Trophoblast cell (in vitro differentiated cells and primary cell): ENCODE results near the gene TMPRSS7.

Experiments used
- DNase-seq, 2 donors: peaks; one replicate each; pipeline ENCODE4 v3.0.0-alpha.2; 2016
- H2AFZ ChIP-seq: 2 replicates; pipeline ENCODE4 v1.6.1; 2013; ENCODE audit warnings: low read length, moderate library complexity, mild to moderate bottlenecking; ENCODE audit not compliant: insufficient read depth, poor library complexity
- H2AK5ac ChIP-seq: 2 replicates; pipeline ENCODE4 v1.6.1; 2013; ENCODE audit warnings: mild to moderate bottlenecking, low read length
- H2BK120ac ChIP-seq: 2 replicates; pipeline ENCODE4 v1.6.1; 2013; ENCODE audit warnings: low read length, mild to moderate bottlenecking, moderate library complexity; ENCODE audit not compliant: insufficient read depth, poor library complexity
- H2BK12ac ChIP-seq: 2 replicates; pipeline ENCODE4 v1.6.1; 2013; ENCODE audit warnings: mild to moderate bottlenecking, low read length, moderate library complexity
- H2BK5ac ChIP-seq: 2 replicates; pipeline ENCODE4 v1.6.1; 2013; ENCODE audit warnings: low read length, low read depth, moderate library complexity, mild to moderate bottlenecking; ENCODE audit not compliant: poor library complexity
- H3K14ac ChIP-seq: 2 replicates; pipeline ENCODE4 v1.6.1; 2013; ENCODE audit warnings: mild to moderate bottlenecking, low read length
- H3K18ac ChIP-seq: 2 replicates; pipeline ENCODE4 v1.6.1; 2013; ENCODE audit warnings: mild to moderate bottlenecking, low read length
- H3K23ac ChIP-seq: 2 replicates; pipeline ENCODE4 v1.6.1; 2013; ENCODE audit warnings: low read length
- H3K27ac ChIP-seq: 2 replicates; pipeline ENCODE4 v1.5.1; 2013; ENCODE audit warnings: low read depth, mild to moderate bottlenecking, inconsistent platforms, low read length, moderate library complexity
- H3K27me3 ChIP-seq: 2 replicates; pipeline ENCODE4 v1.6.1; 2013; ENCODE audit warnings: inconsistent platforms, mild to moderate bottlenecking, low read length, moderate library complexity; ENCODE audit not compliant: insufficient read depth
- H3K36me3 ChIP-seq, 2 experiments: 1 replicate in 1 of 2; 2 replicates in 1 of 2; pipeline ENCODE4 v1.6.1; 2013; ENCODE audit warnings: low read length in 2 of 2, mild to moderate bottlenecking in 2 of 2, moderate library complexity in 1 of 2; ENCODE audit not compliant: insufficient read depth in 2 of 2, control insufficient read depth in 1 of 2
- H3K4ac ChIP-seq: 2 replicates; pipeline ENCODE4 v1.6.1; 2013; ENCODE audit warnings: low read depth, mild to moderate bottlenecking, low read length, moderate library complexity
- H3K4me1 ChIP-seq, 2 experiments: 1 replicate in 1 of 2; 2 replicates in 1 of 2; pipeline ENCODE4 v1.6.1; 2013; ENCODE audit warnings: low read length in 2 of 2, mild to moderate bottlenecking in 2 of 2, moderate library complexity in 1 of 2; ENCODE audit not compliant: insufficient read depth in 2 of 2, control insufficient read depth in 1 of 2
- H3K4me2 ChIP-seq: 2 replicates; pipeline ENCODE4 v1.6.1; 2013; ENCODE audit warnings: inconsistent platforms, mild to moderate bottlenecking, low read length, moderate library complexity
- H3K4me3 ChIP-seq: 2 replicates; pipeline ENCODE4 v1.5.1; 2013; ENCODE audit warnings: mild to moderate bottlenecking, low read depth, low read length, inconsistent platforms
- H3K79me1 ChIP-seq: one replicate; pipeline ENCODE4 v1.6.1; 2013; ENCODE audit warnings: low read length
- H3K79me2 ChIP-seq: 2 replicates; pipeline ENCODE4 v1.6.1; 2013; ENCODE audit warnings: low read length, mild to moderate bottlenecking; ENCODE audit not compliant: control insufficient read depth, insufficient read depth, poor library complexity
- H3K9ac ChIP-seq: 2 replicates; pipeline ENCODE4 v1.6.1; 2013; ENCODE audit warnings: mild to moderate bottlenecking, low read length
- H3K9me3 ChIP-seq: 2 replicates; pipeline ENCODE4 v1.6.1; 2013; ENCODE audit warnings: low read depth, mild to moderate bottlenecking, control low read depth, inconsistent platforms, low read length; ENCODE audit not compliant: insufficient read depth
- H4K12ac ChIP-seq: 2 replicates; pipeline ENCODE4 v1.6.1; 2013; ENCODE audit warnings: low read depth, mild to moderate bottlenecking, low read length, moderate library complexity
- H4K8ac ChIP-seq: 2 replicates; pipeline ENCODE4 v1.6.1; 2013; ENCODE audit warnings: low read depth, mild to moderate bottlenecking, low read length, moderate library complexity
- H4K91ac ChIP-seq: one replicate; pipeline ENCODE4 v1.6.1; 2013; ENCODE audit warnings: low read depth, mild to moderate bottlenecking, low read length, moderate library complexity
- WGBS: extraction: QIAGEN DNeasy Blood & Tissue Kit; methylation state at CpG from one replicate; pipeline ENCODE4 v1.1.7; 2013; ENCODE audit warnings: missing lambda C conversion rate; ENCODE audit not compliant: insufficient read length, insufficient coverage; ENCODE audit errors: extremely low coverage; 5-methylcytosine and 5-hydroxymethylcytosine counted together

TMPRSS7 gene

DNA sequence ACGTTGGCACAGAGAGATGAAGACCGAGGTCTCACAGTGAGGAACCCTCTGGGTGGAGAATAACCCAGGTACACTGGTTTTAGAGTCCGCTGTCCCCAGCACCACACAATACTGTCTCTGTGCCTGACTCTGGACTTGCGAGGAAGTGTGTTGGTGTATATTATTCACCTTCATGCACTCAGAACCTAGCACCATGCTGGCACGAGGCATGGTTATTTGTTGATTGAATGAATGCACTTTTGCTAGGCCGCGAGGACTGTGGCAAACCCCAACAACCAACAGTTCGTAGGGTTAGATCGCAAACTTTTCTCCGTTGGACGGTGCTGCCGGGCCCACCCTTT lies 51.2 kb downstream of the TMPRSS7 start:
- no peaks in the 10 kb centered on the region for H3K79me2 ChIP-seq
- H3K9ac ChIP-seq = no peak overlapping the region
- H3K14ac ChIP-seq = no peak overlapping the region
- no peak overlapping the region for H3K23ac ChIP-seq
- no peak overlapping the region for H4K91ac ChIP-seq
- peak overlapping the region; percentile 20 for H3K18ac ChIP-seq
- H4K8ac ChIP-seq = peak overlapping the region; percentile 63
- no peak overlapping the region for H3K4ac ChIP-seq
- peaks cover 2% of the 10 kb centered on the region for H3K79me1 ChIP-seq
- WGBS = no CpG with 5 or more reads among the region's 12 CpGs
- no peaks in the 10 kb centered on the region for H3K9me3 ChIP-seq
- peak overlapping the region; percentile 72 for H3K4me3 ChIP-seq
- peak overlapping the region; percentile 9 for H3K27ac ChIP-seq
- peaks cover 15 to 23% of the 10 kb centered on the region in 2 experiments for H3K4me1 ChIP-seq
- no peak overlapping the region for H2BK5ac ChIP-seq
- H3K36me3 ChIP-seq = no peaks in the 10 kb centered on the region
- H3K4me2 ChIP-seq = peak overlapping the region; percentile 74
- H2AFZ ChIP-seq = peak overlapping the region; percentile 38
- no peaks in the 10 kb centered on the region for H3K27me3 ChIP-seq
- H2BK120ac ChIP-seq = no peak overlapping the region
- DNase-seq = no peak
- no peak overlapping the region for H4K12ac ChIP-seq
- no peak overlapping the region for H2BK12ac ChIP-seq
- no peak overlapping the region for H2AK5ac ChIP-seq

DNA sequence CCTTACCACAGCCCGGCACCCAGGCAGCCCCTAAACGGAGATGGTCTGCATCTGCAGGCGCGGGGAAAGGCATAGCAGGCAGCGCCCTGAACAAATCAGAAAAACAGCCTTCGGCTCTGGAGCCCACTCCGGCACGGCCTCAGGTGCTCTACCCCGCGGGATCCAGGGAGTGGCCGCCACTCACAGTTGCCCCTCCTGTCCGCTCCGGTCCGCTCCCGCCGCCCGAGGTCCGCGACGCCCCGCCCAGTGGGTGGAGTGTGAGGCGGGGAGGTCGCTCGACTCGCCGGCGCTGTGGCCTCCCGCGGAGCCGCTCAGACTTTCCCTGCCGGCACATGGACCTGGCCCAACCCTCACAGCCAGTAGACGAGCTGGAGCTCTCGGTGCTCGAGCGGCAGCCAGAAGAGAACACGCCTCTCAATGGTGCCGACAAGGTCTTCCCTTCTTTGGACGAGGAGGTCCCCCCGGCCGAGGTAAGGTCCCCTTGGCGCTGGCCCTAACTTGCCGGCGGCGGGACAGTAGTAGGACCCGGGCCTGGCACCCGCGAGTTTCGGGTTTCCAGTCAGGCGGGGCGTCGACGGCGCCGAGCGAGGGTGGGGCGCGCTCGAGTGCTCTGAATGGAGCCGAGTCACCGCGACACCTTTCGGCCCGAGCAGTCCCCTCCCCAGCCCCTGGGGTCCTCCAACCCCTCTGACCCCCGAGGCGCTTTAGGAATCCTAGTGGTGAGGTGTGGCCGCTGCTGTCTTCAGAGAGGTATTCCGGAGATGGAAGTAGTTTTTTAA lies 51.7 kb downstream of the TMPRSS7 start, which contains the start of gene C3orf52:
C3orf52 (plus strand) TSS at position 314 of the 779 bp plus-strand sequence; CDS start at position 333, 19 bp downstream.
- WGBS = no CpG with 5 or more reads among the region's 67 CpGs
- peaks cover 21 to 29% of the 10 kb centered on the region in 2 experiments for H3K4me1 ChIP-seq
- no peak within 1 kb of the TSS for H2AK5ac ChIP-seq
- DNase-seq = peak; percentile 87 to 90
- peak within 1 kb of the TSS; percentile 9 for H3K27ac ChIP-seq
- H3K4me2 ChIP-seq = peak within 1 kb of the TSS; percentile 74
- peak within 1 kb of the TSS; percentile 38 for H2AFZ ChIP-seq
- H3K27me3 ChIP-seq = no peaks in the 10 kb centered on the region
- H3K14ac ChIP-seq = no peak within 1 kb of the TSS
- H3K79me2 ChIP-seq = no peaks in the 10 kb centered on the region
- no peak within 1 kb of the TSS for H4K12ac ChIP-seq
- peak within 1 kb of the TSS; percentile 5 for H2BK12ac ChIP-seq
- no peaks in the 10 kb centered on the region for H3K36me3 ChIP-seq
- H2BK5ac ChIP-seq = peak within 1 kb of the TSS; percentile 12
- no peak within 1 kb of the TSS for H3K23ac ChIP-seq
- H2BK120ac ChIP-seq = peak within 1 kb of the TSS; percentile 37
- peak within 1 kb of the TSS; percentile 72 for H3K4me3 ChIP-seq
- H3K9me3 ChIP-seq = no peaks in the 10 kb centered on the region
- H4K91ac ChIP-seq = peak within 1 kb of the TSS; percentile 16
- no peak within 1 kb of the TSS for H3K4ac ChIP-seq
- H3K9ac ChIP-seq = no peak within 1 kb of the TSS
- H3K18ac ChIP-seq = peak within 1 kb of the TSS; percentile 20
- H4K8ac ChIP-seq = peak within 1 kb of the TSS; percentile 63
- peaks cover 2% of the 10 kb centered on the region for H3K79me1 ChIP-seq

DNA sequence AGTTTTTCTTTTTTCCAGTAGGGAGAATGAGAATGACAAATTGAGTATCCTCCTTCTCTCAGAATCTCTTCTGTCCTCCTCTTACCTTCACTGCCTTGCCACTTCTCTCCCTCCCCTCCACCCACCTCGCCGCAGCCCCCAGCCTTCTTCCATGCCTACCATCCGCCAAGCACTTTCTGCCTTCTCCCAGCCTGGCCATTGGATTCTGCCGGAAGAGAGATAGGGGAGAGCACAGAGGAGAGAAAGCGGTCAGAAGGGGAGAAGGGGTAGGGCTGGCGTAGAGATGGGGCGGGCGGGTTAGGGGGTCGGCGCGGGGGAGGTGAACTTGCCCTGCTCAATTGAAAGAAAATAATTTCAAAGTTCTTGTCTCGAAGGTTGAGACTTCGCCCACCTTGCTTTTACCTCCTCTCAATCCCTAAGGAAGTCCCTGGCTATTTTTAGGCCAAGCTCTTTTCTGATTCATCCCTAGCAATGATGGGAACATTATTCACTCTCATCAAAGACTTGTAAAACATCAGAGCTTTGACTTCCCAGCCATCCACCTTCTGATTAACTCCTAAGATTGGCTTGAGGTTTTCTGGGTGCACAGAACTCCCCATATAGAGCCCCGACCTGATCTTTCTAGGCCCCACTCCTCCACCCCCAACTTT lies 52.5 kb downstream of the TMPRSS7 start:
- no peak overlapping the region for H2BK12ac ChIP-seq
- no peak overlapping the region for H4K91ac ChIP-seq
- H3K4me2 ChIP-seq = peak overlapping the region; percentile 74
- no CpG with 5 or more reads among the region's 14 CpGs for WGBS
- H3K14ac ChIP-seq = no peak overlapping the region
- H2AK5ac ChIP-seq = no peak overlapping the region
- H3K23ac ChIP-seq = no peak overlapping the region
- H3K36me3 ChIP-seq = no peaks in the 10 kb centered on the region
- no peak overlapping the region for H2BK120ac ChIP-seq
- peak overlapping the region; percentile 65 for H3K4me3 ChIP-seq
- no peak overlapping the region for H2AFZ ChIP-seq
- no peaks in the 10 kb centered on the region for H3K9me3 ChIP-seq
- H3K4ac ChIP-seq = no peak overlapping the region
- no peak for DNase-seq
- no peak overlapping the region for H3K18ac ChIP-seq
- no peak overlapping the region for H3K9ac ChIP-seq
- H3K4me1 ChIP-seq = peaks cover 24 to 33% of the 10 kb centered on the region in 2 experiments
- no peak overlapping the region for H2BK5ac ChIP-seq
- no peak overlapping the region for H4K8ac ChIP-seq
- peaks cover 2% of the 10 kb centered on the region for H3K79me1 ChIP-seq
- H3K27ac ChIP-seq = no peak overlapping the region
- H3K79me2 ChIP-seq = no peaks in the 10 kb centered on the region
- H4K12ac ChIP-seq = no peak overlapping the region
- H3K27me3 ChIP-seq = no peaks in the 10 kb centered on the region

DNA sequence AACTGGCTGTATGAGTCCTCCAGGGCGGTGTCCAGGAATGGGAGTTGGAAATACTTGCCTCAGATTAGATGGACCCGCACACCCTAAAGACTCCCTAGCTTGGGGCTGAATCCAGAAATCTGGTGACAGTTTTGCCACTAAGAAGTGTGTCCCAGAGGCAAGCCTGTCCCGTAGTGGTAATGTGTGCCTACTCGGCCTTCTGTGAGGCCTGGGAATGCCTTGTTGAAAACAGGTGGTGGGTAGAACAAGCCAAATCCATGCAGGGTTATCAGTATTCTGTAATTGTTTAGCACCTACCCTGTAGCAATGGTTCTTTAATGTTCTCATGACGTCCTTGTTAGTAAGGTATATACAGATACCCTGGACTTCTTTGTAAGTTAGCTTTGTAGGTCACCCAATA lies 53.2 kb downstream of the TMPRSS7 start:
- Histone ChIP-seq H4K12ac (no peak overlapping the region), H3K4me3 (no peak overlapping the region), H4K8ac (no peak overlapping the region), H3K23ac (no peak overlapping the region), H2AFZ (no peak overlapping the region), H3K9me3 (no peaks in the 10 kb centered on the region), H3K18ac (peak overlapping the region; percentile 44), H4K91ac (no peak overlapping the region), H3K79me2 (no peaks in the 10 kb centered on the region), H3K27ac (no peak overlapping the region), H2BK12ac (no peak overlapping the region), H3K36me3 (no peaks in the 10 kb centered on the region), H2BK5ac (no peak overlapping the region), H3K4me1 (peaks cover 29 to 38% of the 10 kb centered on the region in 2 experiments), H3K14ac (no peak overlapping the region), H3K27me3 (no peaks in the 10 kb centered on the region), H2AK5ac (no peak overlapping the region), H3K4ac (peak overlapping the region; percentile 27), H3K79me1 (peaks cover 2% of the 10 kb centered on the region), H3K9ac (no peak overlapping the region), H3K4me2 (peak overlapping the region; percentile 49), H2BK120ac (no peak overlapping the region)
- DNase-seq = peak in 1 of 2 donors; percentile 21
- WGBS = no CpG with 5 or more reads among the region's 5 CpGs
